MV-4-11 (cell line): ENCODE data around the gene CCR1.
"Not testable (repeated sequence)": the region's sequence is repeated elsewhere in the genome, so short reads cannot be mapped to it uniquely, and the experiment has no call there.

Source experiments
- DNase-seq: peaks from one replicate; lab custom pipeline; 2025; lab: John Stamatoyannopoulos, UW

Gene CCR1

GRCh38 chr3:46168583-46169345 is 39.3 kb downstream of the CCR1 start:
- DNase-seq, result no peak

GRCh38 chr3:46163556-46164041 is 44.5 kb downstream of the CCR1 start:
- no peak for DNase-seq

GRCh38 chr3:46162975-46163555 is 45.0 kb downstream of the CCR1 start:
- DNase-seq, result no peak

- DNase-seq, result not testable (repeated sequence)
Observed at GRCh38 chr3:46157685-46158084, 50.4 kb downstream of the CCR1 start.

- peak; percentile 42 for DNase-seq
Observed at GRCh38 chr3:46154311-46154710, 53.8 kb downstream of the CCR1 start.
